HepG2 (cell line): ENCODE measurements around the gene MFSD11. TPM values are rescaled to one million over a fixed set of nuclear protein-coding genes. Genes with fewer than 3 reads are reported as not detected.

Experiments
- ATAC-seq: fragments of 200-7000 bp; cut with Tn5 transposase; 3 replicates; pipeline ENCODE4 v1.9.1; 2020; ENCODE audit warnings: mild to moderate bottlenecking, moderate library complexity
- BruUV-seq: library from RNA; stranded (reverse); fragments of 400-500 nt; replicated peaks from 2 replicates; lab custom pipeline; 2021; lab: Mats Ljungman, UMichigan
- CTCF ChIA-PET: fragments of 300-600 bp; formaldehyde crosslinking; extraction: SDS; loops from one replicate; lab custom pipeline; 2021; ENCODE audit warnings: low total read pairs, inconsistent platforms, low intra/inter-chr PET ratio; lab: Yijun Ruan, JAX
- POLR2A ChIA-PET: fragments of 350-600 bp; sonication (Branson Sonifier 250); formaldehyde crosslinking; loops from one replicate; lab custom pipeline; 2020; ENCODE audit warnings: antibody characterized with exemption, inconsistent platforms; lab: Yijun Ruan, JAX
- DNase-seq: peaks from one replicate; pipeline ENCODE4 v3.0.0-alpha.2; 2015; ENCODE audit warnings: low spot score
- FAIRE-seq: peaks from 3 replicates; lab custom pipeline; 2011; peaks lifted over from hg19 to GRCh38; lab: Jason Lieb, UNC
- H2AFZ ChIP-seq: one replicate; pipeline ENCODE4 v1.6.1; 2011; ENCODE audit warnings: low read length, inconsistent platforms
- H3K27ac ChIP-seq: fragments of 300-600 bp; 3 replicates; pipeline ENCODE4 v1.8.0; 2011; ENCODE audit warnings: mixed run types, mild to moderate bottlenecking, mixed read lengths, low read length, inconsistent platforms; ENCODE audit not compliant: insufficient read depth; ENCODE audit errors: extremely low read length
- H3K27me3 ChIP-seq, 2 experiments: fragments of 200-600 bp in 1 of 2; 2 replicates in 1 of 2; 3 replicates in 1 of 2; pipeline versions ENCODE4 v1.6.0 to v1.8.0; 2011; ENCODE audit warnings: low read length in 2 of 2, mild to moderate bottlenecking in 2 of 2, moderate library complexity in 2 of 2, inconsistent platforms in 1 of 2; ENCODE audit not compliant: insufficient read depth in 2 of 2, control insufficient read depth in 1 of 2
- H3K36me3 ChIP-seq, 2 experiments: fragments of 200-600 bp in 1 of 2; replicated peaks in 1 of 2; 2 replicates in 1 of 2; 3 replicates in 1 of 2; pipeline versions ENCODE4 v1.5.1 to v1.8.0; 2011; ENCODE audit warnings: low read length in 2 of 2, inconsistent platforms in 1 of 2; ENCODE audit not compliant: insufficient read depth in 2 of 2, control insufficient read depth in 1 of 2
- H3K4me1 ChIP-seq: 2 replicates; pipeline ENCODE4 v1.5.1; 2012; ENCODE audit warnings: low read length, inconsistent platforms; ENCODE audit not compliant: insufficient read depth
- H3K4me2 ChIP-seq: 2 replicates; pipeline ENCODE4 v1.6.0; 2011; ENCODE audit warnings: low read depth, low read length, inconsistent platforms
- H3K4me3 ChIP-seq, 3 experiments: fragments of 200-600 bp in 1 of 3; sonication (generic), shearing (Covaris generic) in 1 of 3; replicated peaks in 1 of 3; 2 replicates each; pipeline ENCODE4 v1.5.1; 2011 to 2016; ENCODE audit warnings: low read length in 3 of 3, inconsistent platforms in 2 of 3, low read depth in 2 of 3, mild to moderate bottlenecking in 2 of 3, control low read depth in 1 of 3, mixed read lengths in 1 of 3; ENCODE audit not compliant: insufficient read depth in 1 of 3
- H3K79me2 ChIP-seq: one replicate; pipeline ENCODE4 v1.6.1; 2011; ENCODE audit warnings: low read length, inconsistent platforms; ENCODE audit not compliant: insufficient read depth
- H3K9ac ChIP-seq: 2 replicates; pipeline ENCODE4 v1.6.0; 2011; ENCODE audit warnings: mild to moderate bottlenecking, low read depth, low read length, inconsistent platforms; ENCODE audit not compliant: insufficient read depth
- H3K9me3 ChIP-seq: 2 replicates; pipeline ENCODE4 v1.5.1; 2012; ENCODE audit warnings: mild to moderate bottlenecking, low read length
- H4K20me1 ChIP-seq: 2 replicates; pipeline ENCODE4 v1.6.0; 2011; ENCODE audit warnings: inconsistent platforms, mild to moderate bottlenecking, low read length, moderate library complexity; ENCODE audit not compliant: insufficient read depth
- ATF3 ChIP-seq: sonication (generic); formaldehyde crosslinking; IDR thresholded peaks from 2 replicates; pipeline ENCODE4 v1.4.0; 2020; ENCODE audit warnings: missing genetic modification reagents
- CC2D1A ChIP-seq: sonication (generic); formaldehyde crosslinking; IDR thresholded peaks from 2 replicates; pipeline ENCODE4 v1.8.1; 2023; ENCODE audit warnings: mild to moderate bottlenecking, missing genetic modification reagents
- DDIT3 ChIP-seq: sonication (generic); formaldehyde crosslinking; IDR thresholded peaks from 2 replicates; pipeline ENCODE4 v1.4.0; 2020; ENCODE audit warnings: mild to moderate bottlenecking, missing genetic modification reagents
- HDAC1 ChIP-seq: sonication (generic); formaldehyde crosslinking; IDR thresholded peaks from 2 replicates; pipeline ENCODE4 v1.5.1; 2020; ENCODE audit warnings: mild to moderate bottlenecking, missing genetic modification reagents
- SUZ12 ChIP-seq: fragments of 150-350 bp; IDR thresholded peaks from 2 replicates; pipeline ENCODE4 v1.6.1; 2014; ENCODE audit warnings: low read depth, low read length
- THAP7 ChIP-seq: sonication (generic); formaldehyde crosslinking; IDR thresholded peaks from 2 replicates; pipeline ENCODE4 v1.8.1; 2023; ENCODE audit warnings: mild to moderate bottlenecking, missing genetic modification reagents
- THAP8 ChIP-seq: sonication (generic); formaldehyde crosslinking; IDR thresholded peaks from 2 replicates; pipeline ENCODE4 v1.5.1; 2020; ENCODE audit warnings: missing genetic modification reagents, mild to moderate bottlenecking, borderline replicate concordance
- THYN1 ChIP-seq: sonication (generic); formaldehyde crosslinking; IDR thresholded peaks from 2 replicates; pipeline ENCODE4 v1.8.1; 2023; ENCODE audit warnings: low read depth, mild to moderate bottlenecking, moderate library complexity, missing genetic modification reagents, borderline replicate concordance
- TRAFD1 ChIP-seq: sonication (generic); formaldehyde crosslinking; IDR thresholded peaks from 2 replicates; pipeline ENCODE4 v1.5.1; 2020; ENCODE audit warnings: missing genetic modification reagents, mild to moderate bottlenecking, borderline replicate concordance
- ZNF383 ChIP-seq: sonication (generic); formaldehyde crosslinking; IDR thresholded peaks from 2 replicates; pipeline ENCODE4 v1.4.0; 2020; ENCODE audit warnings: missing genetic modification reagents, mild to moderate bottlenecking, borderline replicate concordance
- ZNF572 ChIP-seq: sonication (generic); formaldehyde crosslinking; IDR thresholded peaks from 2 replicates; pipeline ENCODE4 v1.5.1; 2020; ENCODE audit warnings: mild to moderate bottlenecking, missing genetic modification reagents
- ZNF589 ChIP-seq: sonication (generic); formaldehyde crosslinking; conservative IDR thresholded peaks from 2 replicates; pipeline ENCODE4 v1.8.0; 2022; ENCODE audit warnings: mild to moderate bottlenecking, moderate library complexity, missing genetic modification reagents
- ZNF7 ChIP-seq: IDR thresholded peaks from 2 replicates; pipeline ENCODE4 v1.6.1; 2016; ENCODE audit warnings: missing biosample characterization, missing genetic modification reagents
- ZSCAN21 ChIP-seq: sonication (generic); formaldehyde crosslinking; IDR thresholded peaks from 2 replicates; pipeline ENCODE4 v1.8.0; 2022; ENCODE audit warnings: mild to moderate bottlenecking, missing genetic modification reagents, moderate library complexity, borderline replicate concordance
- WGBS: methylation state at CpG from one replicate; pipeline ENCODE4 v1.1.6; 2017; ENCODE audit warnings: low lambda C conversion rate; 5-methylcytosine and 5-hydroxymethylcytosine counted together
- in situ Hi-C: cut with HindIII; loops from 2 replicates; pipeline ENCODE4 v1.10.0; 2017; ENCODE audit warnings: low pct_unique_long_range_greater_than_20kb; ENCODE audit not compliant: extremely low pct_ligation_motif_present
- intact Hi-C: fragments of 100-400 bp; cut with micrococcal nuclease; formaldehyde crosslinking; loops from one replicate; pipeline ENCODE4 v1.10.0; 2022; ENCODE audit not compliant: unreplicated experiment
- polyA plus RNA-seq, 8 experiments: library from polyadenylated mRNA; depleted of rRNA in 3 of 8; stranded (reverse) in 7 of 8; unstranded in 1 of 8; fragments of >200 nt; fragmentation: Illumina TruSeq in 4 of 8; extraction: Trizol in 4 of 8; gene quantifications; 2 replicates each; pipeline versions ENCODE4 v1.2.1 to v1.2.3, GENCODE V29; 2011 to 2016; ENCODE audit warnings: low read depth in 4 of 8, missing spikeins in 1 of 8, mixed read lengths in 1 of 8; ENCODE audit not compliant: insufficient read depth in 1 of 8
- total RNA-seq, 5 experiments: library from RNA; depleted of rRNA; stranded (reverse); fragments of >200 nt; fragmentation: Illumina TruSeq; extraction: Trizol; gene quantifications; 2 replicates each; pipeline ENCODE4 v1.2.3, GENCODE V29; 2016; ENCODE audit warnings: low read depth in 1 of 5

The MFSD11 gene
- total and polyA plus RNA-seq, 2 of the 13 experiments (the other 11 are each of a cell fraction or from before 2014, with no cell fraction given): 26.1 to 36.3 TPM

- Histone ChIP-seq H3K36me3 (peaks cover 6 to 25% of the 10 kb centered on the region in 2 experiments; a peak in 4 of 5 replicates), H3K9ac (no peak overlapping the region), H3K4me3 (no peak overlapping the region), H3K4me1 (no peaks in the 10 kb centered on the region), H3K27me3 (no peaks in the 10 kb centered on the region), H3K79me2 (no peaks in the 10 kb centered on the region), H3K27ac (no peak overlapping the region), H4K20me1 (no peaks in the 10 kb centered on the region; the same call in 1 of the 2 replicates), H2AFZ (no peak overlapping the region), H3K4me2 (no peak overlapping the region), H3K9me3 (peaks cover 5% of the 10 kb centered on the region; the same call in 1 of the 2 replicates)
- in situ Hi-C loops: no loop called here
- no peak for DNase-seq
- BruUV-seq: no TSS peak
- TF ChIP-seq CC2D1A (CRISPR knock-in tag) (no peak), ZNF7 (CRISPR knock-in tag) (no peak), DDIT3 (CRISPR knock-in tag) (no peak), SUZ12 (no peak), ZSCAN21 (CRISPR knock-in tag) (no peak), HDAC1 (CRISPR knock-in tag) (no peak), THAP7 (CRISPR knock-in tag) (no peak), THAP8 (CRISPR knock-in tag) (no peak), THYN1 (CRISPR knock-in tag) (no peak), ZNF383 (CRISPR knock-in tag) (no peak), ATF3 (CRISPR knock-in tag) (no peak), TRAFD1 (no peak), ZNF589 (CRISPR knock-in tag) (no peak), ZNF572 (no peak)
- FAIRE-seq: no peak
- CTCF ChIA-PET: no interaction called here
- intact Hi-C loops: no loop called here
- no peak for ATAC-seq
- WGBS: 100% methylated on average over 2 of the region's 2 CpGs
- POLR2A ChIA-PET: no interaction called here
These were observed 17.4 kb downstream of the MFSD11 start for GRCh38 chr17:76755285-76755684.
